T-cell (primary cell): ENCODE data around the gene ELMOD1. TPM values are rescaled to one million over a fixed set of nuclear protein-coding genes. Genes with fewer than 3 reads are reported as not detected.
"Not testable (repeated sequence)": the region's sequence is repeated elsewhere in the genome, so short reads cannot be mapped to it uniquely, and the experiment has no call there.

Experiments
- ATAC-seq, 4 experiments: fragments of 200-7000 bp in 3 of 4; fragments of 150-1000 bp in 1 of 4; cut with Tn5 transposase; replicated peaks in 1 of 4; 1 replicate in 3 of 4; 2 replicates in 1 of 4; pipeline ENCODE4 v1.10.0; 2021; ENCODE audit warnings: moderate library complexity in 3 of 4, mild to moderate bottlenecking in 2 of 4, moderate number of reproducible peaks in 1 of 4
- CTCF ChIA-PET, 2 donors: fragments of 300-600 bp; sonication (Branson Sonifier 250); formaldehyde crosslinking; loops; one replicate each; lab custom pipeline; 2022; ENCODE audit warnings: antibody characterized with exemption in 2 of 2; lab: Charles Lee
- POLR2A ChIA-PET, 2 donors: fragments of 300-600 bp; sonication (Branson Sonifier 250); formaldehyde crosslinking; loops; one replicate each; lab custom pipeline; 2022; ENCODE audit warnings: antibody characterized with exemption in 2 of 2; lab: Charles Lee
- DNase-seq, 35 experiments: peaks; one replicate each; pipeline versions ENCODE4 v3.0.0 to v3.0.0-alpha.2; 2013 to 2023
- H3K27ac ChIP-seq: one replicate; pipeline ENCODE4 v1.5.1; 2013; ENCODE audit warnings: low read length
- H3K27me3 ChIP-seq, 2 experiments: replicated peaks in 1 of 2; 1 replicate in 1 of 2; 2 replicates in 1 of 2; pipeline versions ENCODE4 v1.6.1 to v1.7.0; 2013; ENCODE audit warnings: low read length in 1 of 2, mixed read lengths in 1 of 2; ENCODE audit not compliant: control insufficient read depth in 2 of 2, insufficient read depth in 2 of 2; ENCODE audit errors: extremely low read depth in 1 of 2
- H3K36me3 ChIP-seq, 2 donors: 1 replicate in 1 of 2; 2 replicates in 1 of 2; pipeline versions ENCODE4 v1.6.1 to v1.7.0; 2013; ENCODE audit warnings: low read length in 1 of 2; ENCODE audit not compliant: control insufficient read depth in 2 of 2, insufficient read depth in 1 of 2; ENCODE audit errors: extremely low read depth in 1 of 2
- H3K4me1 ChIP-seq, 2 experiments: 1 replicate in 1 of 2; 2 replicates in 1 of 2; pipeline versions ENCODE4 v1.6.1 to v1.7.0; 2013; ENCODE audit warnings: low read length in 2 of 2, mixed read lengths in 1 of 2; ENCODE audit not compliant: insufficient read depth in 2 of 2, control insufficient read depth in 1 of 2; ENCODE audit errors: extremely low read depth in 1 of 2
- H3K4me3 ChIP-seq, 2 donors: 1 replicate in 1 of 2; 2 replicates in 1 of 2; pipeline versions ENCODE4 v1.5.1 to v1.7.0; 2013; ENCODE audit warnings: mild to moderate bottlenecking in 2 of 2, low read length in 1 of 2, moderate library complexity in 1 of 2; ENCODE audit not compliant: control insufficient read depth in 1 of 2; ENCODE audit errors: extremely low read depth in 1 of 2
- H3K9me3 ChIP-seq: 2 replicates; pipeline ENCODE4 v1.7.0; 2013
- H3K27ac Mint-ChIP-seq, 2 donors: one replicate each; pipeline ENCODE4 v1.8.0; 2020 to 2021; ENCODE audit warnings: mild to moderate bottlenecking in 2 of 2, mixed read lengths in 2 of 2
- H3K27me3 Mint-ChIP-seq, 2 donors: one replicate each; pipeline ENCODE4 v1.8.0; 2021 to 2022; ENCODE audit warnings: mixed read lengths in 2 of 2
- H3K36me3 Mint-ChIP-seq: one replicate; pipeline ENCODE4 v1.8.0; 2021; ENCODE audit warnings: mixed read lengths
- H3K4me1 Mint-ChIP-seq, 3 donors: one replicate each; pipeline ENCODE4 v1.8.0; 2020 to 2022; ENCODE audit warnings: mixed read lengths in 3 of 3, mild to moderate bottlenecking in 1 of 3
- H3K4me3 Mint-ChIP-seq, 3 donors: one replicate each; pipeline ENCODE4 v1.8.0; 2020 to 2022; ENCODE audit warnings: mild to moderate bottlenecking in 3 of 3, mixed read lengths in 3 of 3, moderate library complexity in 3 of 3
- H3K9me3 Mint-ChIP-seq, 3 donors: one replicate each; pipeline ENCODE4 v1.8.0; 2020 to 2022; ENCODE audit warnings: mixed read lengths in 3 of 3
- WGBS: methylation state at CpG from one replicate; pipeline ENCODE4 v1.1.5; 2013; ENCODE audit warnings: missing lambda C conversion rate; ENCODE audit not compliant: insufficient coverage; 5-methylcytosine and 5-hydroxymethylcytosine counted together
- total RNA-seq, 35 experiments: library from RNA in 6 of 35; stranded (reverse) in 6 of 35; fragments of 120-200 nt in 1 of 35; gene quantifications; one replicate each; pipeline versions ENCODE4 v1.2.1 to v1.2.4 and lab custom pipeline; 2013 to 2026

ELMOD1 gene
- total RNA-seq, 5 donors from 2014 or later (not counting 1 experiment from before 2014, with no cell fraction given), result not detected

GRCh38 chr11:107565955-107566501 is 24.9 kb upstream of the ELMOD1 start:
- H3K36me3 Mint-ChIP-seq, POLR2A ChIA-PET, H3K27me3 Mint-ChIP-seq, H3K9me3 ChIP-seq, H3K27me3 ChIP-seq, DNase-seq, H3K9me3 Mint-ChIP-seq, H3K36me3 ChIP-seq: not testable (repeated sequence)
- 64% methylated on average over 5 of the region's 9 CpGs for WGBS
- ATAC-seq, result peak in 1 of 4 experiments; percentile 16
- Histone ChIP-seq H3K27ac (peak overlapping the region; percentile 73), H3K4me3 (peak overlapping the region; percentile 64 to 93), H3K4me1 (peaks cover 12 to 21% of the 10 kb centered on the region in 2 experiments)
- Mint-ChIP-seq H3K4me3 (peak overlapping the region; percentile 86 to 96 (median 91)), H3K4me1 (peaks cover 49 to 58% (median 51%) of the 10 kb centered on the region in 3 donors), H3K27ac (peak overlapping the region; percentile 94)
- CTCF ChIA-PET, result interaction anchor here (1.0 to 1.7 kb wide), 4 partner anchors 10 to 443 kb away, joined by 3 to 6 read pairs (median 4); partner anchors contain the start of gene CUL5 (in 1 of the 2)

- H3K4me3 Mint-ChIP-seq, result peak overlapping the region; percentile 86 to 96 (median 91)
- WGBS, result 100% methylated on average over 2 of the region's 2 CpGs
- Histone ChIP-seq H3K27ac (peak overlapping the region; percentile 73), H3K27me3 (peaks cover 0 to 2% of the 10 kb centered on the region in 2 experiments), H3K36me3 (no peaks in the 10 kb centered on the region), H3K4me1 (peaks cover 12 to 21% of the 10 kb centered on the region in 2 experiments), H3K9me3 (no peaks in the 10 kb centered on the region), H3K4me3 (no peak overlapping the region)
- peaks cover 3% of the 10 kb centered on the region for H3K36me3 Mint-ChIP-seq
- ChIA-PET POLR2A (no interaction called here), CTCF (interaction anchor here (0.7 to 1.7 kb wide), 7 partner anchors 9 to 442 kb away, joined by 3 to 6 read pairs (median 4); partner anchors contain the start of gene CUL5 (in 1 of the 2))
- ATAC-seq (no peak), DNase-seq (no peak)
- no peaks in the 10 kb centered on the region for H3K9me3 Mint-ChIP-seq
- H3K4me1 Mint-ChIP-seq, result peaks cover 45 to 54% (median 51%) of the 10 kb centered on the region in 3 donors
- peak overlapping the region; percentile 94 for H3K27ac Mint-ChIP-seq
- no peaks in the 10 kb centered on the region for H3K27me3 Mint-ChIP-seq
Measured at GRCh38 chr11:107566569-107566968, 24.4 kb upstream of the ELMOD1 start.

GRCh38 chr11:107567739-107568335 is 23.1 kb upstream of the ELMOD1 start:
- ATAC-seq (no peak), DNase-seq (no peak)
- Mint-ChIP-seq H3K9me3 (no peaks in the 10 kb centered on the region), H3K4me1 (peaks cover 37 to 43% (median 39%) of the 10 kb centered on the region in 3 donors), H3K36me3 (no peaks in the 10 kb centered on the region), H3K27me3 (no peaks in the 10 kb centered on the region), H3K27ac (peak overlapping the region in 1 of 2 donors; percentile 67), H3K4me3 (no peak overlapping the region)
- CTCF ChIA-PET, result interaction anchor here (0.6 to 1.7 kb wide), 6 partner anchors 9 to 486 kb away, joined by 3 to 5 read pairs (median 4); partner anchors contain the start of gene CUL5 (in 1 of the 2)
- POLR2A ChIA-PET, result no interaction called here
- Histone ChIP-seq H3K4me1 (peaks cover 11 to 21% of the 10 kb centered on the region in 2 experiments), H3K4me3 (no peak overlapping the region), H3K27me3 (peaks cover 0 to 2% of the 10 kb centered on the region in 2 experiments), H3K36me3 (no peaks in the 10 kb centered on the region), H3K9me3 (no peaks in the 10 kb centered on the region), H3K27ac (no peak overlapping the region)
- WGBS, result 88% methylated on average over 2 of the region's 5 CpGs

GRCh38 chr11:107570015-107570414 is 20.9 kb upstream of the ELMOD1 start:
- no peak overlapping the region for H3K27ac Mint-ChIP-seq
- no peak overlapping the region for H3K4me3 Mint-ChIP-seq
- H3K9me3 Mint-ChIP-seq, result no peaks in the 10 kb centered on the region
- 81% methylated on average over 10 of the region's 12 CpGs for WGBS
- H3K36me3 ChIP-seq, result no peaks in the 10 kb centered on the region
- peaks cover 3 to 12% of the 10 kb centered on the region in 2 experiments for H3K4me1 ChIP-seq
- no peaks in the 10 kb centered on the region for H3K9me3 ChIP-seq
- peaks cover 19 to 25% (median 20%) of the 10 kb centered on the region in 3 donors for H3K4me1 Mint-ChIP-seq
- ChIA-PET POLR2A (no interaction called here), CTCF (interaction anchor here (0.6 kb wide), 2 partner anchors 119 to 120 kb away, joined by 3 to 4 read pairs; no protein-coding TSS in a partner anchor)
- H3K27ac ChIP-seq, result no peak overlapping the region
- ATAC-seq (no peak), DNase-seq (no peak)
- peaks cover 4% of the 10 kb centered on the region in 2 donors for H3K27me3 Mint-ChIP-seq
- H3K36me3 Mint-ChIP-seq, result no peaks in the 10 kb centered on the region
- peaks cover 0 to 8% of the 10 kb centered on the region in 2 experiments for H3K27me3 ChIP-seq
- no peak overlapping the region for H3K4me3 ChIP-seq

GRCh38 chr11:107573438-107573837 is 17.5 kb upstream of the ELMOD1 start:
- no peaks in the 10 kb centered on the region for H3K9me3 Mint-ChIP-seq
- Histone ChIP-seq H3K27ac (no peak overlapping the region), H3K36me3 (no peaks in the 10 kb centered on the region), H3K4me3 (no peak overlapping the region), H3K4me1 (no peaks in the 10 kb centered on the region), H3K27me3 (peaks cover 0 to 8% of the 10 kb centered on the region in 2 experiments), H3K9me3 (no peaks in the 10 kb centered on the region)
- H3K27me3 Mint-ChIP-seq, result peaks cover 4% of the 10 kb centered on the region in 2 donors
- WGBS, result no CpG with 5 or more reads among the region's 1 CpG
- no peak for DNase-seq
- no peak for ATAC-seq
- no peaks in the 10 kb centered on the region for H3K36me3 Mint-ChIP-seq
- ChIA-PET POLR2A (no interaction called here), CTCF (interaction anchor here in 1 of 2 donors (1.0 kb wide), 1 partner anchor 116 kb away, joined by 3 read pairs; no protein-coding TSS in a partner anchor)
- H3K27ac Mint-ChIP-seq, result no peak overlapping the region
- H3K4me3 Mint-ChIP-seq, result no peak overlapping the region
- no peaks in the 10 kb centered on the region for H3K4me1 Mint-ChIP-seq

- H3K36me3 ChIP-seq, H3K27ac ChIP-seq, H3K27ac Mint-ChIP-seq, H3K4me1 ChIP-seq, H3K4me1 Mint-ChIP-seq, H3K4me3 Mint-ChIP-seq, H3K9me3 ChIP-seq, H3K27me3 ChIP-seq, H3K36me3 Mint-ChIP-seq, H3K9me3 Mint-ChIP-seq, H3K4me3 ChIP-seq, POLR2A ChIA-PET: not testable (repeated sequence)
- CTCF ChIA-PET, result interaction anchor here (0.6 to 2.2 kb wide), 11 partner anchors 9 to 1046 kb away, joined by 3 to 14 read pairs (median 4); no protein-coding TSS in a partner anchor
- peak in 25 of 35 experiments; percentile 14 to 64 (median 42) for DNase-seq
- H3K27me3 Mint-ChIP-seq, result peaks cover 4 to 17% of the 10 kb centered on the region in 2 donors
- WGBS, result 100% methylated on average over 1 of the region's 2 CpGs
- peak in 1 of 4 experiments; percentile 52 for ATAC-seq
Measured at GRCh38 chr11:107576497-107577345, 14.2 kb upstream of the ELMOD1 start.
